SU-DHL-6 (cell line): Measurements from ENCODE around the gene HCAR1.
"Not testable (repeated sequence)": the region's sequence is repeated elsewhere in the genome, so short reads cannot be mapped to it uniquely, and the experiment has no call there.

Source experiments
- H2AFZ ChIP-seq: fragments of 200-600 bp; sonication (generic); 2 replicates; pipeline ENCODE4 v1.6.1; 2014; ENCODE audit warnings: low read depth, mild to moderate bottlenecking, moderate library complexity, mixed read lengths, antibody characterized with exemption, low read length; ENCODE audit not compliant: severe bottlenecking
- H3F3A ChIP-seq: fragments of 200-600 bp; shearing (Covaris generic); 2 replicates; pipeline ENCODE4 v1.6.0; 2016; ENCODE audit warnings: antibody characterized with exemption, mild to moderate bottlenecking; ENCODE audit not compliant: insufficient read depth
- H3K27ac ChIP-seq: fragments of 200-600 bp; sonication (generic); 2 replicates; pipeline ENCODE4 v1.5.1; 2016; ENCODE audit warnings: low read depth, mild to moderate bottlenecking, low read length, moderate library complexity, mixed read lengths
- H3K27me3 ChIP-seq: fragments of 200-600 bp; sonication (generic), shearing (Covaris generic); 2 replicates; pipeline ENCODE4 v1.6.0; 2014; ENCODE audit warnings: mild to moderate bottlenecking, low read length
- H3K36me3 ChIP-seq: fragments of 200-600 bp; sonication (generic); 2 replicates; pipeline ENCODE4 v1.6.1; 2014; ENCODE audit warnings: mild to moderate bottlenecking, low read length, mixed read lengths
- H3K4me2 ChIP-seq: fragments of 300-600, 200-600 bp; shearing (Covaris generic), sonication (generic); 2 replicates; pipeline ENCODE4 v1.6.0; 2014; ENCODE audit warnings: low read length, low read depth, mild to moderate bottlenecking; ENCODE audit not compliant: poor library complexity, severe bottlenecking
- H3K4me3 ChIP-seq: fragments of 200-600 bp; sonication (generic); 2 replicates; pipeline ENCODE4 v1.5.1; 2014; ENCODE audit warnings: antibody characterized with exemption, low read length, mild to moderate bottlenecking, mixed read lengths; ENCODE audit not compliant: insufficient read depth, poor library complexity, severe bottlenecking
- H3K79me2 ChIP-seq: fragments of 200-600 bp; sonication (generic); 2 replicates; pipeline ENCODE4 v1.6.1; 2014; ENCODE audit warnings: mild to moderate bottlenecking, low read length, moderate library complexity; ENCODE audit not compliant: insufficient read depth
- H3K9ac ChIP-seq: fragments of 200-600 bp; sonication (generic); 2 replicates; pipeline ENCODE4 v1.7.0; 2014; ENCODE audit warnings: mild to moderate bottlenecking, low read length
- H3K9me2 ChIP-seq: fragments of 200-600 bp; sonication (generic); replicated peaks from 2 replicates; pipeline ENCODE4 v1.6.1; 2014; ENCODE audit warnings: low read length; ENCODE audit not compliant: insufficient read depth
- H3K9me3 ChIP-seq: fragments of 200-600 bp; sonication (generic); 2 replicates; pipeline ENCODE4 v1.6.1; 2014; ENCODE audit warnings: low read length, mixed read lengths; ENCODE audit not compliant: insufficient read depth
- H4K20me1 ChIP-seq: fragments of 200-600 bp; sonication (generic); 2 replicates; pipeline ENCODE4 v1.6.1; 2014; ENCODE audit warnings: low read depth, mild to moderate bottlenecking, antibody characterized with exemption, low read length, moderate library complexity, mixed read lengths
- EZH2phosphoT487 ChIP-seq: fragments of 200-600 bp; sonication (generic), shearing (Covaris generic); conservative IDR thresholded peaks from 2 replicates; pipeline ENCODE4 v1.6.1; 2018; ENCODE audit warnings: mild to moderate bottlenecking, antibody characterized with exemption, low read length, moderate library complexity, mixed read lengths
- TF ChIP-seq, protein P1 (sequence below): fragments of 200-600 bp; sonication (generic); IDR thresholded peaks from one replicate; pipeline ENCODE4 v1.5.1; 2017; ENCODE audit warnings: antibody characterized with exemption, mild to moderate bottlenecking, low read length, moderate library complexity; ENCODE audit not compliant: insufficient read depth, poor library complexity, severe bottlenecking

The HCAR1 gene

DNA sequence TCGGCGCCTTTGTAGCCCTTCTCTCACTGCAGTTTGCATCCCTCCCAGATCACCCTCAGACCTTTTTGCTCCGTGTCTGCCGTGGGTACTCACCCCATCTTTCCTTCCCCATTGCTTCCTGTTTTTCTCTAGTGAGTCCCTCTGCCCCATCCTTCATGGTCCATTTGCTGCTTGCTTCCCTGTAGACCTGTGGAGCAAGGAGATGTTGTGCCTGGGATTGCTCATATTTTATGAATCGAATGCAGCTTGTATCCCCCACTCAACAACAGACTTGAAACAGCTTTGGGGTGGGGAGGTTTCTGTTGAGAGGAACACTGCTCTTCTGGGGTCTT lies 22.6 kb upstream of the HCAR1 start:
- H3K9me2 ChIP-seq, result no peaks in the 10 kb centered on the region
- H3K27me3 ChIP-seq, result no peaks in the 10 kb centered on the region
- peaks cover 23% of the 10 kb centered on the region for H3K36me3 ChIP-seq
- H3F3A ChIP-seq, result no peaks in the 10 kb centered on the region; the same call in 1 of the 2 replicates
- no peaks in the 10 kb centered on the region for H4K20me1 ChIP-seq
- peak overlapping the region; percentile 62 for H3K27ac ChIP-seq
- H3K4me3 ChIP-seq, result peak overlapping the region; percentile 91
- H3K9ac ChIP-seq, result peak overlapping the region; percentile 87
- H3K9me3 ChIP-seq, result no peaks in the 10 kb centered on the region
- peaks cover 26% of the 10 kb centered on the region for H3K79me2 ChIP-seq
- peak overlapping the region; percentile 93 for H3K4me2 ChIP-seq
- TF ChIP-seq EZH2phosphoT487, result no peak
- TF ChIP-seq, protein P1, sequence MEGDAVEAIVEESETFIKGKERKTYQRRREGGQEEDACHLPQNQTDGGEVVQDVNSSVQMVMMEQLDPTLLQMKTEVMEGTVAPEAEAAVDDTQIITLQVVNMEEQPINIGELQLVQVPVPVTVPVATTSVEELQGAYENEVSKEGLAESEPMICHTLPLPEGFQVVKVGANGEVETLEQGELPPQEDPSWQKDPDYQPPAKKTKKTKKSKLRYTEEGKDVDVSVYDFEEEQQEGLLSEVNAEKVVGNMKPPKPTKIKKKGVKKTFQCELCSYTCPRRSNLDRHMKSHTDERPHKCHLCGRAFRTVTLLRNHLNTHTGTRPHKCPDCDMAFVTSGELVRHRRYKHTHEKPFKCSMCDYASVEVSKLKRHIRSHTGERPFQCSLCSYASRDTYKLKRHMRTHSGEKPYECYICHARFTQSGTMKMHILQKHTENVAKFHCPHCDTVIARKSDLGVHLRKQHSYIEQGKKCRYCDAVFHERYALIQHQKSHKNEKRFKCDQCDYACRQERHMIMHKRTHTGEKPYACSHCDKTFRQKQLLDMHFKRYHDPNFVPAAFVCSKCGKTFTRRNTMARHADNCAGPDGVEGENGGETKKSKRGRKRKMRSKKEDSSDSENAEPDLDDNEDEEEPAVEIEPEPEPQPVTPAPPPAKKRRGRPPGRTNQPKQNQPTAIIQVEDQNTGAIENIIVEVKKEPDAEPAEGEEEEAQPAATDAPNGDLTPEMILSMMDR, result no peak
- H2AFZ ChIP-seq, result peak overlapping the region; percentile 75

GRCh38 chr12:122752464-122753318 lies 22.0 kb upstream of the HCAR1 start, which contains the start of gene DENR:
TSS of gene DENR (plus strand) at chr12:122752824. CDS start at chr12:122753702, 878 bp downstream.
- H3K9me3 ChIP-seq, result no peaks in the 10 kb centered on the region
- H3K79me2 ChIP-seq, result peaks cover 23% of the 10 kb centered on the region
- peak within 1 kb of the TSS; percentile 75 for H2AFZ ChIP-seq
- no peaks in the 10 kb centered on the region for H4K20me1 ChIP-seq
- peak within 1 kb of the TSS; percentile 93 for H3K4me2 ChIP-seq
- no peaks in the 10 kb centered on the region for H3K27me3 ChIP-seq
- TF ChIP-seq EZH2phosphoT487, result no peak
- TF ChIP-seq, protein P1, result peak; percentile 40
- H3K4me3 ChIP-seq, result peak within 1 kb of the TSS; percentile 91
- H3K9me2 ChIP-seq, result no peaks in the 10 kb centered on the region
- H3K27ac ChIP-seq, result peak within 1 kb of the TSS; percentile 62
- peaks cover 23% of the 10 kb centered on the region for H3K36me3 ChIP-seq
- H3F3A ChIP-seq, result no peaks in the 10 kb centered on the region; the same call in 1 of the 2 replicates
- H3K9ac ChIP-seq, result peak within 1 kb of the TSS; percentile 87

DNA sequence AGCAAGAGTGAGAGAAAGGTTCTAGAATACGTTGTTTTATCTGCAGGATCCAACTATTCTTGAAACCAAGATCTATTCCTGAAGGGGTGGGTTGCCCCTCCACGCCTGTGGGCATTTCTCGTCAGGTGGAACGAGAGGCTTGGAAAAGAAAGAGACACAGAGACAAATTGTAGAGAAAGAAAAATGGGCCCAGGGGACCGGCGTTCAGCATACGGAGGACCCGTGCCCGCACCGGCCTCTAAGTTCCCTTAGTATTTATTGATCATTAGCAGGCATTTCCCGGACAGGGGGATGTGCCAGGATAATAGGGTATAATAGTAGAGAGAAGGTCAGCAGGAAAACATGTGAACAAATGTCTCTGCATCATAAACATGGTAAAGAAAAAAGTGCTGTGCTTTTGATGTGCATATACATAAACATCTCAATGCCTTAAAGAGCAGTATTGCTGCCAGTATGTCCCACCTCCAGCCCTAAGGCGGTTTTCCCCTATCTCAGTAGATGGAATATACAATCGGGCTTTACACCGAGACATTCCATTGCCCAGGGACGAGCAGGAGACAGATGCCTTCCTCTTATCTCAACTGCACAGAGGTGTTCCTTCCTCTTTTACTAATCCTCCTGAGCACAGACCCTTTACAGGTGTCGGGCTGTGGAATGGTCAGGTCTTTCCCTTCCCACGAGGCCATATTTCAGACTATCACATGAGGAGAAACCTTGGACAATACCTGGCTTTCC lies 20.3 kb upstream of the HCAR1 start:
- not testable (repeated sequence) for H3F3A ChIP-seq, H3K9me3 ChIP-seq, H2AFZ ChIP-seq, H3K27ac ChIP-seq, H3K9me2 ChIP-seq, H3K27me3 ChIP-seq, H4K20me1 ChIP-seq, H3K4me3 ChIP-seq
- peak overlapping the region; percentile 86 for H3K4me2 ChIP-seq
- H3K36me3 ChIP-seq, result peaks cover 18% of the 10 kb centered on the region
- peak overlapping the region; percentile 87; the same call in 1 of the 2 replicates for H3K9ac ChIP-seq
- H3K79me2 ChIP-seq, result peaks cover 14% of the 10 kb centered on the region
